GM18907 (cell line): ENCODE measurements around the gene TEPSIN.

ENCODE experiments used
- ATAC-seq: cut with Tn5 transposase; IDR thresholded peaks from one replicate; pipeline ENCODE4 v1.9.1; 2021; ENCODE audit warnings: mild to moderate bottlenecking, moderate library complexity; ENCODE audit not compliant: unreplicated experiment

TEPSIN gene

DNA sequence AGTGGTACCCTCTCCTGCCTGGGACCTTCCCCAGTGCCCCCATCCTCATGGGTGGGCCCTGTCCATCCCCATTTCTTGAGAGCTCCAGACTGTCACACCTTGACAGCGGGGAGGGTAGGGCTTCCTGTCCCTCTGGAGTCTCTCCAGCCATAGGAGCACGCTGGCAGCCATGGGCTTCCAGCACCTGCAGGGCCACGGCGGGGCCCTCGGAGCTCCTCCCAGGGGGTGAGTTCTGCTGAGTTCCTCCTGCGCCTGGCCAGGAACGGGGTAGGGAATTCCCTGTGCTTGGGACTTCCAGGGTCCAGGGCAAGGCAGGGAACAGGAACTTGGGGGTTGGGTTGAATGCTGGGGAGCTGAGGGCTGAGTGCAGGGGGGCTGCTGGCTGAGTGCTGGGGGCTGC is 49.8 kb downstream of the TEPSIN start:
- ATAC-seq = no peak

- no peak for ATAC-seq
These were observed 50.4 kb downstream of the TEPSIN start for GRCh38 chr17:81188491-81188840.

DNA sequence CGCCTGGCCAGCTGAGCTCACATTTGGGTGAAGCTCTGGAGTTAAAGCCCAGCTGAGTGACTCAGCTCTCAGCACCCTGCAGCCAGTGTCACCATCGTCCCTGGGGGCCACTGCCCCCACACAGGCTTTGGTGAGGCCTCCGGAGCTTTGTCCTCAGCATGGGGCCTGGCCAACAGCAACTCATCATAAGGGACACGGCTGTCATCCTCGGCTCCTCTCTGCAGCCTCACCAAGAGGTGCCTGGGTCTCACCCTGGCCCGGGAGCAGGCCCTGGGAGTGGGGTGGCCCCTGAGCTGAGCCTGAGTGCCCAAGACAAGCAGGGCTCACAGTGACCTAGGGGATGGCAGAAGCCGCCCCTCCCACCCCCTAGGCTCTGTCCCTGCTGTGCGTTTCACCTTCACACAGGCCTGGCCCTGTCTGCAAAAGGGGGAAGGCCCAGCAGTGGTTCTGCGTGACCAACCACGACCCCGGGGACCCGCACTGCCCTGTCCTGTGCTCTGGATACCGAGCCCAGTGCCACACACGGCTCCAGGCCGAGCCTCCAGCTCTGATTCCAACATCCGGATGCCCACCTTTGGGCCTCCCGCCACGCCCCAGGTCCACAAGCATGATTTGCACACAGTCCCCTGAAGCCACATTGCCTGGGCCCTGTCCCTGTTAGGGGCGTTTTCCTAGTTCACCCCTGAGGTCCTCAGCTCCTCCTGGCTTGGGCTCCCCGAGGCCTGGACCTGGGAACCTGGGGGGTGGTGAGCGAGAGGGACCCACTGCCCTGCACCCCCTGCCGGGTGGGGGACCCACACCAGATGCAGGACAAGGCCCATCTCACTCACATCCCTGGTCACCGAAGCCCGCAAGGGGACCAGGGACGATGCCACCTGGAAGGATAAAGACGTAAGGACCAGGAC is 51.0 kb downstream of the TEPSIN start:
- no peak for ATAC-seq

DNA sequence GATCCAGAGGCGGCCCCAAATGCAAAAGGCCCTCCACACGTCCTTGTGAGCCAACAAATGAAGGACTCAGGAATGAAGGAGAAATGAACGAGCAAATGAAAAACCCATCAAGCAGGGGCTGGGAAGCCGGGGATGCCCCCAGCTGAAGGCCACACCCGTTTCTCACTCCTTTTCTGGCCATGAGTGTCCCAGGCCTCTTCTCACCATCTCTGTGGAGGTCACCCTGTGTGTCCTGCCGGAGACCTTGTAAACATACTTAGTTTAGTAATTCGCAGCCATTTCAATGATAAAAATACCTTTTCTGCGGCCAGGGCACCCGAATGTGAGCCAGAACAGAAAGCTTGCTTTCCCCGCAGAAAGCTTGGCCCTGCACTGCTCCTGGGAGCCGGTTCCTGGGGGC is 51.7 kb downstream of the TEPSIN start:
- no peak for ATAC-seq

DNA sequence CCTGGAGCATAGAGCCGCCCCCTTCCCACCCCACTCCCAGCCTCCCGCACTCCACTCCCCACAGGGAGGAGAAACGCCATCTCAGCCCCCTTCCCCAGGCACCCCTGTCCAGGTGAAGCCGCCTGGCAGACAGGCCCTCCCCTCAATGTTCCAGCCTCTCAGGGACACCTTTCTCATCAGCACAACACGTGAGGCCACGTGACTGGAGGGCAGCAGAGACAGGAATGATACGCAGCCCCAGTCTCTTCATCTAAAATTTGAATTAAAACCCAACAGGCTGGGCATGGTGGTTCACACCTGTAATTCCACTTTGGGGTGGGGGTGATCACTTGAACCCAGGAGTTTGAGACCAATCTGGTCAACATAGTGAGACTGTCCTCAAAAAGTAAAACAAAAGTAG is 52.7 kb downstream of the TEPSIN start:
- ATAC-seq = no peak

DNA sequence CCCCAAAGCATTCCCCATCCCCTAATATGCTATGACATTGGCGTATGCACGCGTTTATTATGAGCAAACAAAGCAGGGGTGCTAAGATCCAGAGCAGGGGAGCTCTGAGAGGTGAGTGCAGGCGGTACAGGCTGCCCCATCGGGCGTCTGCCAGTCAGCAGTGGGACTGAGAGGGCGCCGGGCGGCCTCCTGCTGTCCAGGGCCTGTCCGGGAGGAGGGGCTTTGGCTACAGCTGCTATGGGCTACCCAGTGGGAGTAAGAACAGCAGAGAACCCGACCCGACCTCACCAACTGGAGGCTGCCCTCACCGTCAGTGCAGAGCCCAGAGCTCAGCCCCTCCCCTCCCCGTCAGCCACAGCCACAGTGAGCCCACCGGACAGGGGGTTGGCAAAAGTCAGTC is 54.3 kb downstream of the TEPSIN start:
- ATAC-seq = no peak

DNA sequence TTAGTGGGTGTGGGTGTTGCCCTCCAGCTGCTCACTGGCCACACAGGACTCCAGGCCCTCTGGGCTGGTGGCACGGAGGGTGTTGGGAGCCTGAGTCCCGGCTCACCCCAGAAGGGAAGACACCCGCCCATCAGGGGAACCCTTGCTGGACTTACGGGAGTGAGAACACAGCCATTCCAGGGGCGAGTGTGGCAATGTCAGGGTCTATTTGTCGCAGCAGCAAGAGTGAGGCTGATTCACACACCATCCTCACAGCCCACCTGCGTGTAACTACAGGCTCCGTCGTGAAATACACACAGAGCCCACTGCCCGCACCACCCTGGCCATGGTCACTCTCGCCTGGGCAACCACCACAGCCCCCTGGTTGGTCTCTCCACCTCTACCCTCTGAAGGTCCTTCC is 55.0 kb downstream of the TEPSIN start:
- no peak for ATAC-seq

DNA sequence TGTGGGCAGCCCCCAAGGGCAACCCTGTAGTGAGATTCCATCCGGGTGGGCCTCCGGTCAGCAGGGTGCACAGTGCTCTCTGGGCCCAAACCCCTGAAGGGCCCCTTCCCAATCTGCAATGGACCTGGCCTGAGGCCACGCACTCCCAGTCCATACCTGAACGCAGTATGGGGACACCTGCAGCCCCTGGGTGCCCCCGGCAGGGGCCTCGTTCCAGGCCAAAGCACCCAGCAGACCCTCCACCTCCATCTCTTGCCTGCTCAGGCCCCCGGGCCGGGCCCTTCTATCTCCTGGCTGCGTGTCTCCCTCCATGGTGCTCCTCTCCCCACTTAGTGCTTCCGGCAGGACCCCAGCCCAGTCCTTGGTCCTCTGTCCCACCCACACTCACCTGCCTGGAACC is 55.5 kb downstream of the TEPSIN start:
- ATAC-seq = no peak

DNA sequence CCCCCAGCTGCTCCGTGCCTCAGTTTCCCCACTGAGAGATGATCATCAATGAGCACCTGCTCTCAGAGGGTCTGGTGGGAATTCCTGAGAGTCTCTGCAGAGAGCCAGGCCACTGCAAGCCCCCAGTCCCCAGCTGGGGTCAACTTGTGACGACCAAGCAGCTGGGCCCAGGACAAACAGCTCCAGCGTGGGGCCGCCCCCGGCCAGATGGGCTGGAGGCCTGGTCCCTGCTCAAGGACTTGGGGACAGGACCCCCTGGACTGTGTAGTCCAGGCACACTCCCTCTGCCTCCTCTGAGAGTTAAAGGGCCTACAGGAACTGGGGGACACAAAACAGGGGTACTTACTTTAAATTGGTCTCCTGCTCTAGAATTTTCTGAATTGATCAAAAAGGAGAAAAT is 56.3 kb downstream of the TEPSIN start:
- no peak for ATAC-seq

- ATAC-seq = no peak
These were observed 57.1 kb downstream of the TEPSIN start for GRCh38 chr17:81181811-81182185.

DNA sequence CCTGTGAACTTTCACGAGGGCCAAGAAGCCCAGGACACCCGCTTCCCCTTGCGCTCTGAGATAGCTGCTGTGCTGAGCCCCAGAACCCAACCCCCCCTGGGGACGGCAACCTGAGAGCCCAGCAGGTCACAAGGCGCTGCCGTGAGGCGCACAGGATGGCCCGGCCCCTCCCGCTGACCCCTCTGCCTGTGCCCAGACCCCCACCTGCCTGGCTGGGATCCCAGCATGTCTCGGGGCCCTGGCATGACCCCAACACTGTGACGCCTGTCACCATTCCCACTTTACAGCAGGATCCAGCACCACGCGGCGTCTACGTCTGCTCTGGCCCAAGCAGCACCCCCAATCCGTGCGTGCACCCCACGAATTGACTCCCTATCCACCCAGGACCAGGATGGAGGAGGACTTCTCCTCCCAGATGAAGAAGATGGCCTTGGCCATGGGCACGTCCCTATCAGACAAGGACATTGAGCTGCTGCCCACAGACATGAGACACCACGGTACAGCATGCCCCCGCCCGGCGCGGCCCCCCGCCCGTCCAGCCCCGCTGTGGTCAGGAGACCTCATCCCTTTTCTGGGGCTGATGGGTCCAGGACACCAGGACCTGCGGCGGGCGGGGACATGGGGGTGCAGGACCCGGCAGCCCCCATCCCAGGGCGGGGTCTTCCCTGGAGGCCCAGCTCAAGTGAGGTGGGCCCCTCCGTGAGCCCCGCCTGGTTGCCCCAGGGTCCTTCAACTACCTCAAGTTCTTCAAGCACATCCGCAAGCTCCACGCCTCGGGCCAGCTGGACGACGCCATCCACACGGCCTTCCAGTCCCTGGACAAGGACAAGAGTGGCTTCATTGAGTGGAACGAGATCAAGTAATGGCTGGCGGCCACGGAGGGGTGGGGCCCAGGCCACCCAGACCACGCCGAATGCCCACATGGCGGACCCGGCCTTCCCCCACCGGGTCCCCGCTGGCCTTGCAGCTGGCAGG is 57.7 kb downstream of the TEPSIN start:
- ATAC-seq = no peak

GRCh38 chr17:81179861-81180260 is 59.0 kb downstream of the TEPSIN start:
- no peak for ATAC-seq

DNA sequence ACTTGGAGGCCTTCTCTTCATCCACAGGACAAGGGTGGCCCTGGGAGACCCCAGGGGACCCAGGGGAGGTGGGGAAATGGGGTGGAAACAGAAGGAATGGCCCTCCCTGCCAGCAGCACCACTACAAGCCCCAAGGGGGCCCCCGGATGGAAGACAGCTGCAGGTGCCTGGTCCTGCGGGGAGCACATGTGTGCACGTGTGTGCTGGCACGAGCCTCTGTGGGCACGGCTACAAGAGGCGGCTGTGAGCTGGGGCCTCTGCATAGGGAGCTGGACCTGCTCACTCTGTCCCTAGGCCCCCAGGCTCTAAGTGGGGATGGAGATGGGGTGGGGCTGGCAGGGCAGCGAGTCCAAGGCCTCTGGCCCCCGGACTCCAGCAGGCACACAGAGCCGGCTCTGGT is 59.6 kb downstream of the TEPSIN start:
- no peak for ATAC-seq
